Activated T-cell treated with anti-CD3 and anti-CD28 coated beads, Interleukin-2, amount 50 U/mL, for 72 hours (primary cell): Measurements from ENCODE around the gene CHD3. TPM values are rescaled to one million over a fixed set of nuclear protein-coding genes. Genes with fewer than 3 reads are reported as not detected.

Experiments used
- ATAC-seq, 2 donors: fragments of 150-1000 bp; cut with Tn5 transposase; replicated peaks in 1 of 2; 2 replicates each; pipeline ENCODE4 v1.10.0; 2021; ENCODE audit warnings: moderate library complexity in 2 of 2, mild to moderate bottlenecking in 1 of 2
- DNase-seq, 2 donors: peaks; one replicate each; pipeline ENCODE4 v3.0.0; 2021 to 2022; ENCODE audit warnings: mixed read lengths in 1 of 2
- H3K27ac Mint-ChIP-seq: one replicate; pipeline ENCODE4 v1.8.0; 2022; ENCODE audit warnings: mild to moderate bottlenecking, moderate library complexity, mixed read lengths
- H3K27me3 Mint-ChIP-seq: one replicate; pipeline ENCODE4 v1.8.0; 2022; ENCODE audit warnings: low read depth, mixed read lengths
- H3K36me3 Mint-ChIP-seq, 2 donors: one replicate each; pipeline ENCODE4 v1.8.0; 2022; ENCODE audit warnings: mixed read lengths in 2 of 2, mild to moderate bottlenecking in 1 of 2; ENCODE audit not compliant: insufficient read depth in 2 of 2
- H3K4me1 Mint-ChIP-seq: one replicate; pipeline ENCODE4 v1.8.0; 2022; ENCODE audit warnings: low read depth, mixed read lengths
- H3K4me3 Mint-ChIP-seq, 2 donors: one replicate each; pipeline ENCODE4 v1.8.0; 2022; ENCODE audit warnings: mild to moderate bottlenecking in 2 of 2, mixed read lengths in 2 of 2, moderate library complexity in 2 of 2
- H3K9me3 Mint-ChIP-seq, 2 donors: one replicate each; pipeline ENCODE4 v1.8.0; 2022; ENCODE audit warnings: mixed read lengths in 2 of 2
- total RNA-seq, 2 donors: library from RNA; stranded (reverse); gene quantifications; one replicate each; pipeline ENCODE4 v1.2.3, GENCODE V29; 2022

Gene CHD3
- total RNA-seq, 2 donors from 2014 or later = 133 to 140 TPM

- Mint-ChIP-seq H3K36me3 (peaks cover 3 to 4% of the 10 kb centered on the region in 2 donors), H3K4me1 (peaks cover 30% of the 10 kb centered on the region), H3K9me3 (no peaks in the 10 kb centered on the region), H3K27ac (no peak overlapping the region), H3K4me3 (no peak overlapping the region), H3K27me3 (no peaks in the 10 kb centered on the region)
- ATAC-seq (no peak), DNase-seq (no peak)
These were observed 39.0 kb downstream of the CHD3 start for GRCh38 chr17:7927596-7927995.

- no peak within 1 kb of the TSS for H3K27ac Mint-ChIP-seq
- peak within 1 kb of the TSS; percentile 87 to 96 for H3K4me3 Mint-ChIP-seq
- H3K36me3 Mint-ChIP-seq = peaks cover 3 to 7% of the 10 kb centered on the region in 2 donors
- ATAC-seq (peak; percentile 18 to 39), DNase-seq (peak; percentile 52 to 79)
- no peaks in the 10 kb centered on the region for H3K9me3 Mint-ChIP-seq
- H3K4me1 Mint-ChIP-seq = peaks cover 37% of the 10 kb centered on the region
- H3K27me3 Mint-ChIP-seq = no peaks in the 10 kb centered on the region
These were observed 40.8 kb downstream of the CHD3 start, which contains the start of gene KCNAB3 for GRCh38 chr17:7929158-7930023. Gene KCNAB3 (minus strand): TSS chr17:7929856. CDS start chr17:7929435, 421 bp downstream.

- Mint-ChIP-seq H3K27me3 (no peaks in the 10 kb centered on the region), H3K9me3 (no peaks in the 10 kb centered on the region), H3K4me3 (peak overlapping the region; percentile 87 to 96), H3K36me3 (peaks cover 5 to 7% of the 10 kb centered on the region in 2 donors), H3K4me1 (peaks cover 51% of the 10 kb centered on the region), H3K27ac (no peak overlapping the region)
- ATAC-seq (no peak), DNase-seq (no peak)
These were observed 42.4 kb downstream of the CHD3 start for GRCh38 chr17:7930841-7931631.

GRCh38 chr17:7931709-7932482 is 43.3 kb downstream of the CHD3 start, which contains the start of the genes CNTROB and TRAPPC1:
Gene CNTROB (plus strand): TSS chr17:7932206. CDS start chr17:7933080, 874 bp downstream.
Gene TRAPPC1 (minus strand): TSS chr17:7931946. CDS start chr17:7931829, 117 bp downstream.
- peak; percentile 100 for DNase-seq
- peak within 1 kb of the TSS; percentile 72 for H3K27ac Mint-ChIP-seq
- H3K4me1 Mint-ChIP-seq = peaks cover 52% of the 10 kb centered on the region
- no peaks in the 10 kb centered on the region for H3K9me3 Mint-ChIP-seq
- H3K27me3 Mint-ChIP-seq = no peaks in the 10 kb centered on the region
- peak within 1 kb of the TSS; percentile 87 to 96 for H3K4me3 Mint-ChIP-seq
- H3K36me3 Mint-ChIP-seq = peaks cover 7% of the 10 kb centered on the region in 2 donors
- ATAC-seq = peak; percentile 96 to 97

- ATAC-seq = peak; percentile 20 to 35
- DNase-seq = peak; percentile 36 to 37
- no peaks in the 10 kb centered on the region for H3K27me3 Mint-ChIP-seq
- peak overlapping the region; percentile 87 to 96 for H3K4me3 Mint-ChIP-seq
- peaks cover 57% of the 10 kb centered on the region for H3K4me1 Mint-ChIP-seq
- H3K9me3 Mint-ChIP-seq = no peaks in the 10 kb centered on the region
- peak overlapping the region; percentile 72 for H3K27ac Mint-ChIP-seq
- peaks cover 9 to 11% of the 10 kb centered on the region in 2 donors for H3K36me3 Mint-ChIP-seq
These were observed 43.9 kb downstream of the CHD3 start for GRCh38 chr17:7932483-7932891.

- Mint-ChIP-seq H3K4me1 (peaks cover 57% of the 10 kb centered on the region), H3K4me3 (peak overlapping the region; percentile 87 to 96), H3K9me3 (no peaks in the 10 kb centered on the region), H3K27ac (peak overlapping the region; percentile 8), H3K27me3 (no peaks in the 10 kb centered on the region), H3K36me3 (peaks cover 8 to 11% of the 10 kb centered on the region in 2 donors)
- DNase-seq (peak; percentile 51 to 54), ATAC-seq (no peak)
These were observed 44.4 kb downstream of the CHD3 start for GRCh38 chr17:7932949-7933348.

GRCh38 chr17:7935859-7936258 is 47.3 kb downstream of the CHD3 start:
- DNase-seq (no peak), ATAC-seq (no peak)
- Mint-ChIP-seq H3K4me3 (no peak overlapping the region), H3K4me1 (peaks cover 43% of the 10 kb centered on the region), H3K36me3 (peaks cover 11 to 24% of the 10 kb centered on the region in 2 donors), H3K9me3 (no peaks in the 10 kb centered on the region), H3K27me3 (no peaks in the 10 kb centered on the region), H3K27ac (no peak overlapping the region)

GRCh38 chr17:7940034-7940433 is 51.4 kb downstream of the CHD3 start:
- Mint-ChIP-seq H3K27me3 (no peaks in the 10 kb centered on the region), H3K27ac (no peak overlapping the region), H3K4me3 (no peak overlapping the region), H3K9me3 (no peaks in the 10 kb centered on the region), H3K36me3 (peaks cover 6 to 33% of the 10 kb centered on the region in 2 donors), H3K4me1 (peaks cover 13% of the 10 kb centered on the region)
- DNase-seq (no peak), ATAC-seq (no peak)

GRCh38 chr17:7940743-7941142 is 52.2 kb downstream of the CHD3 start:
- no peak for DNase-seq
- H3K27me3 Mint-ChIP-seq = no peaks in the 10 kb centered on the region
- H3K9me3 Mint-ChIP-seq = no peaks in the 10 kb centered on the region
- H3K27ac Mint-ChIP-seq = no peak overlapping the region
- H3K4me1 Mint-ChIP-seq = peaks cover 8% of the 10 kb centered on the region
- no peak overlapping the region for H3K4me3 Mint-ChIP-seq
- no peak for ATAC-seq
- H3K36me3 Mint-ChIP-seq = peaks cover 6 to 33% of the 10 kb centered on the region in 2 donors

GRCh38 chr17:7943291-7943690 is 54.7 kb downstream of the CHD3 start:
- Mint-ChIP-seq H3K36me3 (peaks cover 8 to 29% of the 10 kb centered on the region in 2 donors), H3K27ac (no peak overlapping the region), H3K4me3 (no peak overlapping the region), H3K4me1 (no peaks in the 10 kb centered on the region), H3K9me3 (no peaks in the 10 kb centered on the region), H3K27me3 (no peaks in the 10 kb centered on the region)
- DNase-seq (no peak), ATAC-seq (no peak)

GRCh38 chr17:7944326-7944725 is 55.7 kb downstream of the CHD3 start:
- peaks cover 8 to 34% of the 10 kb centered on the region in 2 donors for H3K36me3 Mint-ChIP-seq
- H3K4me1 Mint-ChIP-seq = no peaks in the 10 kb centered on the region
- H3K27me3 Mint-ChIP-seq = no peaks in the 10 kb centered on the region
- no peak overlapping the region for H3K4me3 Mint-ChIP-seq
- ATAC-seq = no peak
- H3K9me3 Mint-ChIP-seq = no peaks in the 10 kb centered on the region
- DNase-seq = no peak
- H3K27ac Mint-ChIP-seq = peak overlapping the region; percentile 68

- ATAC-seq = no peak
- H3K4me1 Mint-ChIP-seq = no peaks in the 10 kb centered on the region
These were observed 57.1 kb downstream of the CHD3 start for GRCh38 chr17:7945651-7946050.

More at GRCh38 chr17:7945651-7946050, 57.1 kb downstream of the CHD3 start:
- DNase-seq = no peak
- Mint-ChIP-seq H3K27me3 (no peaks in the 10 kb centered on the region), H3K36me3 (peaks cover 5 to 32% of the 10 kb centered on the region in 2 donors), H3K9me3 (no peaks in the 10 kb centered on the region), H3K27ac (peak overlapping the region; percentile 38), H3K4me3 (no peak overlapping the region)
